Thyroid gland (tissue), 4 donors: Measurements from ENCODE around the gene CERKL. TPM values are rescaled to one million over a fixed set of nuclear protein-coding genes. Genes with fewer than 3 reads are reported as not detected.
"Not testable (repeated sequence)": the region's sequence is repeated elsewhere in the genome, so short reads cannot be mapped to it uniquely, and the experiment has no call there.

Source experiments
- DNase-seq, 2 donors: peaks; one replicate each; pipeline ENCODE4 v3.0.0-alpha.2; 2019
- H3K27ac ChIP-seq, 3 donors: fragments of 200-600 bp; sonication (generic); 1 replicate in 2 of 3; 2 replicates in 1 of 3; pipeline ENCODE4 v1.5.1; 2016 to 2019; ENCODE audit warnings: mild to moderate bottlenecking in 1 of 3, moderate library complexity in 1 of 3
- H3K27me3 ChIP-seq: fragments of 200-600 bp; sonication (generic); one replicate; pipeline ENCODE4 v1.5.1; 2019
- H3K36me3 ChIP-seq, 2 donors: fragments of 200-600 bp; sonication (generic); one replicate each; pipeline ENCODE4 v1.5.1; 2016 to 2019
- H3K4me1 ChIP-seq, 2 donors: fragments of 200-600 bp; sonication (generic); one replicate each; pipeline ENCODE4 v1.5.1; 2017 to 2019
- H3K4me3 ChIP-seq, 3 donors: fragments of 200-600 bp; sonication (generic); replicated peaks in 1 of 3; 1 replicate in 2 of 3; 2 replicates in 1 of 3; pipeline ENCODE4 v1.5.1; 2016; ENCODE audit warnings: mild to moderate bottlenecking in 1 of 3
- H3K9me3 ChIP-seq: fragments of 200-600 bp; sonication (generic); one replicate; pipeline ENCODE4 v1.5.1; 2017
- CTCF ChIP-seq, 6 experiments: fragments of 200-600 bp in 3 of 6; fragments of 450-650 bp in 3 of 6; sonication (generic) in 3 of 6; IDR thresholded peaks; one replicate each; pipeline ENCODE4 v1.5.1; 2016 to 2019; ENCODE audit warnings: antibody characterized with exemption in 6 of 6, mild to moderate bottlenecking in 2 of 6, inconsistent platforms in 1 of 6, moderate library complexity in 1 of 6
- POLR2A ChIP-seq, 2 donors: fragments of 450-650 bp; IDR thresholded peaks; one replicate each; pipeline ENCODE4 v1.6.1; 2017; ENCODE audit warnings: antibody characterized with exemption in 2 of 2, mild to moderate bottlenecking in 2 of 2, moderate library complexity in 1 of 2
- WGBS, 2 donors: methylation state at CpG; one replicate each; pipeline ENCODE4 v1.1.5; 2017; 5-methylcytosine and 5-hydroxymethylcytosine counted together
- intact Hi-C: fragments of 100-400 bp; cut with DNase I; formaldehyde crosslinking; loops from one replicate; pipeline ENCODE4 v1.15.1; 2023
- total RNA-seq, 4 donors: library from RNA; depleted of rRNA; stranded (reverse); fragments of >200 nt; gene quantifications; one replicate each; pipeline ENCODE4 v1.2.3, GENCODE V29; 2016

Gene CERKL
- total RNA-seq, result not detected

GRCh38 chr2:181656450-181657291 lies at the start of gene CERKL:
CERKL (minus strand) TSS chr2:181657105; CDS start chr2:181657006, 99 bp downstream.
- WGBS, 2 donors, result 3 to 6% methylated on average over 32 to 40 of the region's 70 CpGs
- Histone ChIP-seq H3K27ac (no peak within 1 kb of the TSS), H3K4me1 (peaks cover 6 to 9% of the 10 kb centered on the region in 2 donors), H3K27me3 (no peaks in the 10 kb centered on the region), H3K36me3 (no peaks in the 10 kb centered on the region), H3K4me3 (peak within 1 kb of the TSS in 1 of 3 donors; percentile 22), H3K9me3 (no peaks in the 10 kb centered on the region)
- TF ChIP-seq CTCF (IDR thresholded peaks at IDR 0.05) (no peak), POLR2A (IDR thresholded peaks at IDR 0.05) (no peak)
- DNase-seq, result peak; percentile 36 to 42
- intact Hi-C loops, result no loop called here

- H3K27me3 ChIP-seq, DNase-seq, H3K36me3 ChIP-seq, H3K4me1 ChIP-seq, H3K9me3 ChIP-seq, intact Hi-C loops, H3K4me3 ChIP-seq, H3K27ac ChIP-seq: not testable (repeated sequence)
- 86 to 92% methylated on average over 3 of the region's 3 CpGs for WGBS, 2 donors
These were observed 45.6 kb upstream of the CERKL start for GRCh38 chr2:181702519-181702918.

- Histone ChIP-seq H3K4me1 (no peaks in the 10 kb centered on the region), H3K9me3 (no peaks in the 10 kb centered on the region), H3K36me3 (no peaks in the 10 kb centered on the region), H3K4me3 (no peak overlapping the region), H3K27me3 (no peaks in the 10 kb centered on the region), H3K27ac (no peak overlapping the region)
- TF ChIP-seq POLR2A (IDR thresholded peaks at IDR 0.05) (no peak), CTCF (IDR thresholded peaks at IDR 0.05) (no peak)
- intact Hi-C loops, result no loop called here
- WGBS, 2 donors, result 88 to 92% methylated on average over 1 of the region's 1 CpG
- DNase-seq, result no peak
These were observed 41.3 kb upstream of the CERKL start for GRCh38 chr2:181698223-181698622.

- TF ChIP-seq POLR2A (IDR thresholded peaks at IDR 0.05) (no peak), CTCF (IDR thresholded peaks at IDR 0.05) (no peak)
- no peaks in the 10 kb centered on the region for H3K9me3 ChIP-seq
- 88 to 89% methylated on average over 1 of the region's 1 CpG for WGBS, 2 donors
- H3K27me3 ChIP-seq, result no peaks in the 10 kb centered on the region
- no peak for DNase-seq
- H3K27ac ChIP-seq, result no peak overlapping the region
- H3K36me3 ChIP-seq, result no peaks in the 10 kb centered on the region
- H3K4me3 ChIP-seq, result no peak overlapping the region
- intact Hi-C loops, result no loop called here
- H3K4me1 ChIP-seq, result no peaks in the 10 kb centered on the region
These were observed 40.7 kb upstream of the CERKL start for GRCh38 chr2:181697571-181697970.

GRCh38 chr2:181697126-181697525 lies 40.2 kb upstream of the CERKL start:
- Histone ChIP-seq H3K36me3 (no peaks in the 10 kb centered on the region), H3K4me3 (no peak overlapping the region), H3K4me1 (no peaks in the 10 kb centered on the region), H3K27me3 (no peaks in the 10 kb centered on the region), H3K27ac (no peak overlapping the region), H3K9me3 (no peaks in the 10 kb centered on the region)
- TF ChIP-seq POLR2A (IDR thresholded peaks at IDR 0.05) (no peak), CTCF (IDR thresholded peaks at IDR 0.05) (no peak)
- no peak for DNase-seq
- intact Hi-C loops, result no loop called here
- WGBS, 2 donors, result 90 to 92% methylated on average over 6 of the region's 6 CpGs
